ENCODE data around the gene APBB1IP.

GRCh38 chr10:26472492-26472778 lies 34.3 kb downstream of the APBB1IP start:
- no peak for TF ChIP-seq POLR2A (IDR thresholded peaks at IDR 0.05)
- TF ChIP-seq, protein P1, sequence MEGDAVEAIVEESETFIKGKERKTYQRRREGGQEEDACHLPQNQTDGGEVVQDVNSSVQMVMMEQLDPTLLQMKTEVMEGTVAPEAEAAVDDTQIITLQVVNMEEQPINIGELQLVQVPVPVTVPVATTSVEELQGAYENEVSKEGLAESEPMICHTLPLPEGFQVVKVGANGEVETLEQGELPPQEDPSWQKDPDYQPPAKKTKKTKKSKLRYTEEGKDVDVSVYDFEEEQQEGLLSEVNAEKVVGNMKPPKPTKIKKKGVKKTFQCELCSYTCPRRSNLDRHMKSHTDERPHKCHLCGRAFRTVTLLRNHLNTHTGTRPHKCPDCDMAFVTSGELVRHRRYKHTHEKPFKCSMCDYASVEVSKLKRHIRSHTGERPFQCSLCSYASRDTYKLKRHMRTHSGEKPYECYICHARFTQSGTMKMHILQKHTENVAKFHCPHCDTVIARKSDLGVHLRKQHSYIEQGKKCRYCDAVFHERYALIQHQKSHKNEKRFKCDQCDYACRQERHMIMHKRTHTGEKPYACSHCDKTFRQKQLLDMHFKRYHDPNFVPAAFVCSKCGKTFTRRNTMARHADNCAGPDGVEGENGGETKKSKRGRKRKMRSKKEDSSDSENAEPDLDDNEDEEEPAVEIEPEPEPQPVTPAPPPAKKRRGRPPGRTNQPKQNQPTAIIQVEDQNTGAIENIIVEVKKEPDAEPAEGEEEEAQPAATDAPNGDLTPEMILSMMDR (IDR thresholded peaks at IDR 0.05) = no peak
